Measurements from ENCODE around the gene RGS10. TPM values are rescaled to one million over a fixed set of nuclear protein-coding genes. Genes with fewer than 3 reads are reported as not detected.

Gene RGS10
- polyA plus RNA-seq, 1 donor = 63.1 TPM

DNA sequence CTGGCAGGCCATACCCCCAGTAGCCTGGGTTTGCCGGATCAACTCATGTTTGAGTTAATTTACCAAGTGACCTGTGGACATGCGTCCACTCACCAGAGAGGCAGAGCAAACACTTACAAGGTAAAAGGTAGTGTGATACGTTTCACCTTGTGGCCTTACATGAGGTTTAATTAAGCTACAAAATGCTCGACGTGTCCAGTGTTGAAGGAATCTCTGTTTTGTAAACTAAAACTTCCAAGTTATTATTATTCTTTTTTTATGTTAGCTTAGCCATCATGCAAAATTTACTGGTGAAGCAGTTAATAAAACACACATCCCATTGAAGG lies 42.9 kb downstream of the RGS10 start:
- H3K4me1 ChIP-seq (ENCODE audit: control insufficient read depth, insufficient read depth, low read length) = no peaks in the 10 kb centered on the region
- no peak for DNase-seq
- H3K27me3 ChIP-seq (ENCODE audit: control insufficient read depth, insufficient read depth, low read length) = peaks cover 13% of the 10 kb centered on the region
- 30% methylated on average over 2 of the region's 5 CpGs for WGBS (ENCODE audit: insufficient coverage, low lambda C conversion rate)
- peaks cover 6% of the 10 kb centered on the region for H3K36me3 ChIP-seq (ENCODE audit: control insufficient read depth, insufficient read depth, low read length)
- peaks cover 3% of the 10 kb centered on the region for H3K9me3 ChIP-seq (ENCODE audit: control insufficient read depth, low read depth, low read length)
- no peak overlapping the region for H3K27ac ChIP-seq (ENCODE audit: low read length)
- no peak overlapping the region for H3K4me3 ChIP-seq (ENCODE audit: low read length)

DNA sequence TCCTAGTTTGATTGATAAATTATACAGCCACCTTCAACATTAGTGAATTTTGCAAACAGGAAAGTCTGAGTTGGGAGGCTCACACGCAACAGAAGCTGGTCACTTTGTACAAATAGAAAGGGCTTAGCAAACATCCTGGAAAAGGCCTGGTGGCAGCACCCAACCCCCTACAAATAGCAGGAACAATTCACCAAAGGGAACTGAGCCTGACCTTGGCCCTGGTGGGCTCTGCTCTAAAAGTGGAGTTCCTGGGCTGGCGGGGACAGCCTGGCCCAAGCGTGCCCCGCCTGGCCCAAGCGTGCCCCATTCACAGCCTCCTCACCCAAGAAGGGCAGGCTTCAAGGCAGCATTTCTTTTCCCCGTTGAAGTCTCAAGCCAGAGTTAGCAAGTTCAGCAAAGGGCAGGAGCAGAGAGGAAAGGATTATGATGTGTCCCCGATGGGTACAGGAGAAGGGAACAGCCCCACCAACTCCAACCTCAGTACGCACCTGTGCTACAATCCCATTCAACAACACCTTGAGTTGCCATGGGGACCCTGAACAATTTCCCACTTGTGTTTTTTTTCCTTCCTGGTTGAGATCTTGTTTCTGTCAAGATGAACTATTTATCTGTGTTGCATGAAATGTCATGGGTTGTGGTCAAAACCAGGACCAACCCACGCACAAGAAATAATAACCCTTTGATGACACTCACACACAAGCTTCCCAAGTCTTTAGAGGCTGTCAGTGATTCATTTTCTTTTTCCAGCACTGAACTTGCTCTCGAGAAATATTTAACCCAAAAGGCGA lies 43.4 kb downstream of the RGS10 start:
- peaks cover 6% of the 10 kb centered on the region for H3K36me3 ChIP-seq (ENCODE audit: control insufficient read depth, insufficient read depth, low read length)
- no peak for DNase-seq
- H3K27me3 ChIP-seq (ENCODE audit: control insufficient read depth, insufficient read depth, low read length) = peaks cover 13% of the 10 kb centered on the region
- peaks cover 3% of the 10 kb centered on the region for H3K9me3 ChIP-seq (ENCODE audit: control insufficient read depth, low read depth, low read length)
- H3K4me1 ChIP-seq (ENCODE audit: control insufficient read depth, insufficient read depth, low read length) = peaks cover 3% of the 10 kb centered on the region
- H3K27ac ChIP-seq (ENCODE audit: low read length) = no peak overlapping the region
- no peak overlapping the region for H3K4me3 ChIP-seq (ENCODE audit: low read length)
- WGBS (ENCODE audit: insufficient coverage, low lambda C conversion rate) = no CpG with 5 or more reads among the region's 11 CpGs

DNA sequence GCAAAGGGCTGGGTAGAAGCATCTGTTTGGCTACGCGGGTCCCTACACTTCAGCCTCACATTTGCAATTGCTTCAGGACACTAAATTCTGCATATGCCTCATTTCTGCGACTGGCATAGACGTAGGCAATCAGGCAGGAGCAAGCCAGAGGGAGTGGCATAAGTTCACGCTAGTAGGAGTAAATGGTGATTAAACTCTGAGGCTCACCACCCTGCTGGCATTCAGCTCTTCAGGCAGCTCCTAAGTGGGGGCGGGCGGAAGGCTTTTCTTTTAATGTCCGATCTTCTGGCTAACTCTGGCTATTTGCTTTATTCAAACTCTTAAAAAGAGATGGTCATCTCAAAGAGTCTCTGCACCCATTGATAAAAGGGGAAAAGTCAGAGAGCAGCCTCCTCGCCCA lies 45.3 kb downstream of the RGS10 start:
- Histone ChIP-seq H3K4me1 (ENCODE audit: control insufficient read depth, insufficient read depth, low read length) (peaks cover 8% of the 10 kb centered on the region), H3K27me3 (ENCODE audit: control insufficient read depth, insufficient read depth, low read length) (peaks cover 11% of the 10 kb centered on the region), H3K9me3 (ENCODE audit: control insufficient read depth, low read depth, low read length) (peaks cover 3% of the 10 kb centered on the region), H3K27ac (ENCODE audit: low read length) (no peak overlapping the region), H3K36me3 (ENCODE audit: control insufficient read depth, insufficient read depth, low read length) (peaks cover 6% of the 10 kb centered on the region), H3K4me3 (ENCODE audit: low read length) (no peak overlapping the region)
- WGBS (ENCODE audit: insufficient coverage, low lambda C conversion rate) = no CpG with 5 or more reads among the region's 9 CpGs
- no peak for DNase-seq

DNA sequence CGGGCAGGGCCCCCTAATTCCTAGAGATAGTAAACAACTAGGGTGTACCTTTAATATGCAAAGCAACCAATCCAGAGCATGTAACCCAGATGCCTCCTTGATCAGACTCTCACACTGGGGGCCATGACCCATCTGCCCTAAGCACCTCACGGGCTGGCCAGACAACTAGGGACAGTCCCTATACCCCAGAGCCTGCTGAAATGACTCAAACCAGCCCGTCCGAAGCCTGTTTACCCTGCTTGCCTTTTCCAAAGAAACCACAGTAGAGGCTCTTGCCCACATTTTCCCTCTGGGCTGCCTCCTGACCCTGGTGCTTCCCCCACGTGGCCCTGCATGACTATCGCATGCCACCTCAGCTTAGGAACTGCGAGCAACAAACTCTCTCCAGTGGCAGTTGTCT lies 46.2 kb downstream of the RGS10 start:
- no CpG with 5 or more reads among the region's 7 CpGs for WGBS (ENCODE audit: insufficient coverage, low lambda C conversion rate)
- Histone ChIP-seq H3K4me1 (ENCODE audit: control insufficient read depth, insufficient read depth, low read length) (peaks cover 8% of the 10 kb centered on the region), H3K27ac (ENCODE audit: low read length) (no peak overlapping the region), H3K27me3 (ENCODE audit: control insufficient read depth, insufficient read depth, low read length) (peaks cover 9% of the 10 kb centered on the region), H3K4me3 (ENCODE audit: low read length) (no peak overlapping the region), H3K9me3 (ENCODE audit: control insufficient read depth, low read depth, low read length) (peaks cover 3% of the 10 kb centered on the region), H3K36me3 (ENCODE audit: control insufficient read depth, insufficient read depth, low read length) (peaks cover 6% of the 10 kb centered on the region)
- no peak for DNase-seq

DNA sequence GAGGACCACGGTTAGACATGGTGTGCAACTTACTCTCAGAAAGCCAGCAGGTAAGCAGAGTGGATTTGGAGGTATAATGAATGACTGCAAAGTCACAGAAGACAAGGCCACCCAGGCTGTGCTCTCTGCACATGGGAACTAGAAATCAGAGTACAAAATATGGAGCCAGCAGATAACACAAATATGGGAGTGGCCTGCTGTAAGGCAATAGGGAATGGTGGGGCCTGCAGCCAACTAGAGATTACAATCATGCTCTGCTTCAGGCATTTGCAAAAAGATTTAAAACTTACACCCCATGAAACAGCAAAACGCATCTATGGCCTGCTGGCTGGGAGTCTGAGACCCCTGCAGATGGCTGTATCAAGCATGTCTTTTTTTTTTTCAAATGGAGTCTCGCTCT lies 47.0 kb downstream of the RGS10 start:
- no CpG with 5 or more reads among the region's 3 CpGs for WGBS (ENCODE audit: insufficient coverage, low lambda C conversion rate)
- Histone ChIP-seq H3K27me3 (ENCODE audit: control insufficient read depth, insufficient read depth, low read length) (peaks cover 3% of the 10 kb centered on the region), H3K27ac (ENCODE audit: low read length) (no peak overlapping the region), H3K36me3 (ENCODE audit: control insufficient read depth, insufficient read depth, low read length) (peaks cover 6% of the 10 kb centered on the region), H3K4me3 (ENCODE audit: low read length) (no peak overlapping the region), H3K4me1 (ENCODE audit: control insufficient read depth, insufficient read depth, low read length) (peaks cover 8% of the 10 kb centered on the region), H3K9me3 (ENCODE audit: control insufficient read depth, low read depth, low read length) (peaks cover 3% of the 10 kb centered on the region)
- DNase-seq = no peak

DNA sequence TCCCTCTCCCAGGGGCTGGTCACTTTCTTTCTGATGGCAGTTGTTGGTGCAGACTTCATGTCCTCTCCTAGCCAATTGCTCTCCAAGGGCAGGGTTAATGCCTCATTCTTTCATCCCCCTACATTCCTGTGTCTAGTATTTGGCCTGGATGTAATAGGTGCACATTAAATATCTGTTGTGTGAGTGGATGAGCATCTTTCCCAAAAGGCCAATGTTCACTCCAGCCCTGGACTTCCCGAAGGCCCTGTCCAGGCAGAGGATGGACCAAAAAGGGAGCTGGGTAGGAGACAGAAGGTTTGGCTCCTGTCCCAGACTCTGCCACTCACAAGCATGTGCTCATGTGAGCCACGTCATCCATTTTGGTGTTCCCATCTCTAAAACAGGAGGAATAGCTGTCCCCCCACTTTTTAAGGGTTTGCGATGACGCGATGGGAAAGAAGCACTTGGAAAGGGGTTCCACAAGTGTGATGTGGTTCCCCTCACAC lies 47.5 kb downstream of the RGS10 start:
- H3K9me3 ChIP-seq (ENCODE audit: control insufficient read depth, low read depth, low read length) = peaks cover 3% of the 10 kb centered on the region
- H3K27me3 ChIP-seq (ENCODE audit: control insufficient read depth, insufficient read depth, low read length) = peaks cover 3% of the 10 kb centered on the region
- DNase-seq = no peak
- H3K36me3 ChIP-seq (ENCODE audit: control insufficient read depth, insufficient read depth, low read length) = peaks cover 6% of the 10 kb centered on the region
- H3K27ac ChIP-seq (ENCODE audit: low read length) = no peak overlapping the region
- H3K4me3 ChIP-seq (ENCODE audit: low read length) = no peak overlapping the region
- peaks cover 8% of the 10 kb centered on the region for H3K4me1 ChIP-seq (ENCODE audit: control insufficient read depth, insufficient read depth, low read length)
- WGBS (ENCODE audit: insufficient coverage, low lambda C conversion rate) = no CpG with 5 or more reads among the region's 5 CpGs

DNA sequence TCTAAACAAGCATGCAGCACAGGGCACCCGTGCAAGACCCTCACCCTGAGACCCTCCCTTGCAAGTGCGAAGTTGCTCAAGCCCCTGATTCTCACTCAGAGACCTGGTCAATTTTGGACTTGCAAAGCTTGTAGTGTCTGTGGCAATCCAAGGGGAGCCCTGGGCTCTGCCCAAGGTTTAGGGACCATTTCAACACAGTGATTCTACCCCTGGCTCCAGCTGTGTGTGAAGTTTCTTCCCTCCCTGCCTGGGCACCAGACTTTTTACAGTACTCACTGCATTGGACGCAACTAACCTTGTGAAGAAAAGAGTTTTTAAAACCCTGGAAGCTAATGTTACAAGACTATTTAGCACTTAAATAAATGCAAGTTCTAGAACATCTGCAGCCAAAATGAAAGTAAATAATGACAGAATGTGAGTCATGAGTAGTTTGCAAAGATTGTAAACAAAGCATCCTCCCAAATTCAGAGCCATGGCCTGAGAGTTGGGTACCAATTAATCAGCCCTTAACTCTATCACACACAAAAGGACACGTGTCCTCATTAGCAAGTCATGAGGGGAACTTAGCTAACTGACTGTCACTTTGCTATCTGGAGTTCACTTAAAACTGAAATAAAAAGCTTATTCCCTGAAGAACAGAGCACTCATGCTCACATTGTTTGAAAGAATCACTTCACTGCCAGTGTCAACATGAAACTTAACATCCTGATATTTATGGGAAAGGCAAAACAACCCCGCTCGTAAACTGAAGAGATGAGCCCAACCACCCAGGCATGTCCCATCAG lies 48.1 kb downstream of the RGS10 start:
- Histone ChIP-seq H3K27ac (ENCODE audit: low read length) (peak overlapping the region; percentile 38), H3K36me3 (ENCODE audit: control insufficient read depth, insufficient read depth, low read length) (peaks cover 6% of the 10 kb centered on the region), H3K4me1 (ENCODE audit: control insufficient read depth, insufficient read depth, low read length) (peaks cover 10% of the 10 kb centered on the region), H3K9me3 (ENCODE audit: control insufficient read depth, low read depth, low read length) (peaks cover 3% of the 10 kb centered on the region), H3K27me3 (ENCODE audit: control insufficient read depth, insufficient read depth, low read length) (no peaks in the 10 kb centered on the region), H3K4me3 (ENCODE audit: low read length) (no peak overlapping the region)
- DNase-seq = no peak
- no CpG with 5 or more reads among the region's 6 CpGs for WGBS (ENCODE audit: insufficient coverage, low lambda C conversion rate)

DNA sequence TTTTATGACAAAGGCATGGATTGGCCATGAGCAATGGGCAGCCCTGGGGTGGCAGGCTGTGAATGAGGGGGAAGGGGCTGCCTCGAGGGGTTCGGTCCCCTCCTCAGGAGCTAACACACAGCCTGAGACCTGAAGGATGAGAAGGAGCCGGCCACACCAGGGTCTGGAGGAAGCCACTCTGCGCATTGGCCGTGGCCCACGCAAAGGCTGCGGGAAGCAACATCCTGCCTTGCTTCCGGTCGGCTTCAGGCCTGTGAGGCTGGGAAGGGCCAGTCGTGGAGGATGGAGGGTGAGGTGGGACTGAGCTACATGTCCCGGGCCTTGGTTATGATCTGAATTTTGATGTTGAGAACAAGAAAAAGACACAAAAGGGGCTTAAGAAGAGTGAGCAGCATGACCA lies 49.4 kb downstream of the RGS10 start:
- peak overlapping the region; percentile 8 for H3K27ac ChIP-seq (ENCODE audit: low read length)
- H3K4me3 ChIP-seq (ENCODE audit: low read length) = no peak overlapping the region
- WGBS (ENCODE audit: insufficient coverage, low lambda C conversion rate) = no CpG with 5 or more reads among the region's 11 CpGs

DNA sequence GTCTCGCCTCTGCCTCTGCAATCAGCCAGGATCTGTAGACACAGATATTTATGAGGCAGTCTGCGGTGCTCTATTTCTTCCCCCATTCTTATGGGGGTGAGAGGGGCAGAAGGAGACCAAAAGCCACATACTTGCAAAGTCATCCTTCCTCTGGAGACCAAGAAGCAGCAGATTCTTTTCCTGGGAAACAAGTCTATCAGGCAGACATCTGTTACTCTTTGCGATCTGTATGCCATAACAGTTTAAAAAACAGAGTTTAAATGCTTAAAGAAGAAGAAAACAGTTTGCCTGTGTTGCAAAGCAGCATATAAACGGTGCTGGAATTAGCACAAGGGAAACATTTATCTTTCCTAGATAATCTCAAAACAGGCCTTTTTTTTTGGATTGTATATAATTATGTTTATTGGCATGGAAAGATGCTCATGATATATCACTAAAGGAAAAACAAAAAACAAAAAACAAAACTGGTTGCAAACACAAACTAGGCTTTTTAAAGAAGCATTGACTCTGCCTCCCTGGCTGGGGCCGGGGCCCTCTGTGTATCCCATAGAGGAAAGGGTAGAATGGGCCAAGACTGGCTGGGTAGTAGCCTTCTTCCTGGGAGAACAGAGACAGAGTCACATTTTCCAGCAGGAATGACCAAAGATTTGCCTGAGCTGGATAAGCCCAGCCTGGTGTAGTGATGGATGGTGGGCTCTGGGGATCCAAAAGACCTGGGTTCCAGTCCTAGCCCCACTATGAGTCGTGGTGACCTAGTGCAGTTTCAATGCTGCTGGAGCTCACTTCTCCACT lies 50.4 kb downstream of the RGS10 start:
- DNase-seq = no peak
- H3K9me3 ChIP-seq (ENCODE audit: control insufficient read depth, low read depth, low read length) = no peaks in the 10 kb centered on the region
- H3K4me3 ChIP-seq (ENCODE audit: low read length) = no peak overlapping the region
- peaks cover 10% of the 10 kb centered on the region for H3K4me1 ChIP-seq (ENCODE audit: control insufficient read depth, insufficient read depth, low read length)
- no peaks in the 10 kb centered on the region for H3K36me3 ChIP-seq (ENCODE audit: control insufficient read depth, insufficient read depth, low read length)
- WGBS (ENCODE audit: insufficient coverage, low lambda C conversion rate) = 40% methylated on average over 1 of the region's 6 CpGs
- no peaks in the 10 kb centered on the region for H3K27me3 ChIP-seq (ENCODE audit: control insufficient read depth, insufficient read depth, low read length)
- H3K27ac ChIP-seq (ENCODE audit: low read length) = no peak overlapping the region

More for the DNA sequence above, 49.4 kb downstream of the RGS10 start:
- Histone ChIP-seq H3K27me3 (ENCODE audit: control insufficient read depth, insufficient read depth, low read length) (no peaks in the 10 kb centered on the region), H3K36me3 (ENCODE audit: control insufficient read depth, insufficient read depth, low read length) (no peaks in the 10 kb centered on the region), H3K4me1 (ENCODE audit: control insufficient read depth, insufficient read depth, low read length) (peaks cover 10% of the 10 kb centered on the region), H3K9me3 (ENCODE audit: control insufficient read depth, low read depth, low read length) (no peaks in the 10 kb centered on the region)
- no peak for DNase-seq

DNA sequence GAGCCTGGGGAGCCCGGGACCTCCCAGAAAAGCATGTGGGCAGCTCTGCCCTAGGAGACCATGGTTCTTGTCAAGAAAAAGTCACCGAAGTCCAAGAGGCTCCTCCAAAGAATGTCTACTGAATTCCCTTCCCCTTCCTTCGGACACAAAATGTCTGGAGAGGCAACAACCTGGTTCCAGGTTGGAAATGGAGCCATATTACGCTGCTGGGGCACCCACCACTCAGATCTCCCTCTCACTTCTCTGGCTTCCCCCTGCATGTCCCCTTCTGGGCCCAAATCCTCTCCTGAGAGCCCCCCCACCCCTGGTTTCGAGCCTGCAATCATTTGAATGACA lies 52.6 kb downstream of the RGS10 start:
- H3K36me3 ChIP-seq (ENCODE audit: control insufficient read depth, insufficient read depth, low read length) = no peaks in the 10 kb centered on the region
- no CpG with 5 or more reads among the region's 5 CpGs for WGBS (ENCODE audit: insufficient coverage, low lambda C conversion rate)
- H3K4me3 ChIP-seq (ENCODE audit: low read length) = no peak overlapping the region
- no peaks in the 10 kb centered on the region for H3K27me3 ChIP-seq (ENCODE audit: control insufficient read depth, insufficient read depth, low read length)
- peaks cover 10% of the 10 kb centered on the region for H3K4me1 ChIP-seq (ENCODE audit: control insufficient read depth, insufficient read depth, low read length)
- DNase-seq = no peak
- no peaks in the 10 kb centered on the region for H3K9me3 ChIP-seq (ENCODE audit: control insufficient read depth, low read depth, low read length)
- no peak overlapping the region for H3K27ac ChIP-seq (ENCODE audit: low read length)
